Suprapubic skin (tissue), 4 donors: Measurements from ENCODE around the gene APOO. TPM values are rescaled to one million over a fixed set of nuclear protein-coding genes. Genes with fewer than 3 reads are reported as not detected.
"Not testable (repeated sequence)": the region's sequence is repeated elsewhere in the genome, so short reads cannot be mapped to it uniquely, and the experiment has no call there.

Experiments
- DNase-seq, 2 donors: peaks; one replicate each; pipeline ENCODE4 v3.0.0-alpha.2; 2019; ENCODE audit warnings: low spot score in 2 of 2
- H3K27ac ChIP-seq: fragments of 200-600 bp; sonication (generic); one replicate; pipeline ENCODE4 v1.5.1; 2019
- H3K27me3 ChIP-seq: fragments of 200-600 bp; sonication (generic); one replicate; pipeline ENCODE4 v1.5.1; 2019
- H3K36me3 ChIP-seq: fragments of 200-600 bp; sonication (generic); one replicate; pipeline ENCODE4 v1.5.1; 2019
- H3K4me1 ChIP-seq: fragments of 200-600 bp; sonication (generic); one replicate; pipeline ENCODE4 v1.5.1; 2019
- H3K4me3 ChIP-seq: fragments of 200-600 bp; sonication (generic); one replicate; pipeline ENCODE4 v1.5.1; 2019; ENCODE audit warnings: mild to moderate bottlenecking
- H3K9me3 ChIP-seq: fragments of 200-600 bp; sonication (generic); one replicate; pipeline ENCODE4 v1.5.1; 2019
- CTCF ChIP-seq, 2 donors: fragments of 200-600 bp in 1 of 2; fragments of 450-650 bp in 1 of 2; sonication (generic) in 1 of 2; IDR thresholded peaks; one replicate each; pipeline ENCODE4 v1.5.1; 2016 to 2019; ENCODE audit warnings: antibody characterized with exemption in 2 of 2, mild to moderate bottlenecking in 1 of 2, moderate library complexity in 1 of 2
- EP300 ChIP-seq: sonication (generic); formaldehyde crosslinking; IDR thresholded peaks from one replicate; pipeline ENCODE4 v1.6.1; 2017; ENCODE audit warnings: antibody characterized with exemption
- POLR2A ChIP-seq, 2 donors: fragments of 450-650 bp; IDR thresholded peaks; one replicate each; pipeline ENCODE4 v1.6.1; 2017; ENCODE audit warnings: antibody characterized with exemption in 2 of 2, mild to moderate bottlenecking in 2 of 2, moderate library complexity in 2 of 2
- POLR2AphosphoS5 ChIP-seq, 3 donors: sonication (generic); formaldehyde crosslinking; IDR thresholded peaks; one replicate each; pipeline ENCODE4 v1.6.1; 2017; ENCODE audit warnings: antibody characterized with exemption in 3 of 3
- WGBS: methylation state at CpG from one replicate; pipeline ENCODE4 v1.1.5; 2018; 5-methylcytosine and 5-hydroxymethylcytosine counted together
- total RNA-seq, 4 donors: library from RNA; depleted of rRNA; stranded (reverse); fragments of >200 nt; gene quantifications; one replicate each; pipeline ENCODE4 v1.1.0, GENCODE V29; 2016

The APOO gene
- total RNA-seq, 4 donors from 2014 or later: 6.2 to 14.1 (median 9.7) TPM

GRCh38 chrX:23870041-23870440, 37.7 kb downstream of the APOO start:
- 74% methylated on average over 2 of the region's 2 CpGs for WGBS
- DNase-seq: no peak
- TF ChIP-seq EP300: no peak
- H3K9me3 ChIP-seq: no peaks in the 10 kb centered on the region
- no peaks in the 10 kb centered on the region for H3K4me1 ChIP-seq
- H3K4me3 ChIP-seq: no peak overlapping the region
- H3K27me3 ChIP-seq: no peaks in the 10 kb centered on the region
- H3K36me3 ChIP-seq: no peaks in the 10 kb centered on the region
- no peak overlapping the region for H3K27ac ChIP-seq

- TF ChIP-seq POLR2AphosphoS5 (IDR thresholded peaks at IDR 0.05): no peak
- TF ChIP-seq POLR2A (IDR thresholded peaks at IDR 0.05): no peak
- TF ChIP-seq EP300: no peak
- TF ChIP-seq CTCF (IDR thresholded peaks at IDR 0.05): no peak
- Histone ChIP-seq H3K9me3 (no peaks in the 10 kb centered on the region), H3K36me3 (no peaks in the 10 kb centered on the region), H3K4me3 (no peak overlapping the region), H3K27ac (no peak overlapping the region), H3K4me1 (no peaks in the 10 kb centered on the region), H3K27me3 (no peaks in the 10 kb centered on the region)
- no peak for DNase-seq
- whole genome bisulfite sequencing: 82% methylated on average over 5 of the region's 5 CpGs
Measured at GRCh38 chrX:23864742-23865326, 42.9 kb downstream of the APOO start.

GRCh38 chrX:23861952-23862351, 45.8 kb downstream of the APOO start:
- not testable (repeated sequence) for H3K4me1 ChIP-seq, DNase-seq, H3K9me3 ChIP-seq, H3K27ac ChIP-seq, H3K36me3 ChIP-seq, H3K27me3 ChIP-seq, H3K4me3 ChIP-seq
- 75% methylated on average over 2 of the region's 2 CpGs for WGBS

GRCh38 chrX:23861215-23861896, 46.4 kb downstream of the APOO start:
- Histone ChIP-seq H3K27ac (no peak overlapping the region), H3K4me1 (no peaks in the 10 kb centered on the region), H3K36me3 (no peaks in the 10 kb centered on the region), H3K27me3 (no peaks in the 10 kb centered on the region), H3K4me3 (no peak overlapping the region), H3K9me3 (no peaks in the 10 kb centered on the region)
- TF ChIP-seq POLR2AphosphoS5 (IDR thresholded peaks at IDR 0.05) (no peak), EP300 (no peak), CTCF (IDR thresholded peaks at IDR 0.05) (no peak), POLR2A (IDR thresholded peaks at IDR 0.05) (no peak)
- DNase-seq: no peak
- WGBS: 84% methylated on average over 6 of the region's 6 CpGs

- H3K36me3 ChIP-seq, H3K4me3 ChIP-seq, DNase-seq, H3K27me3 ChIP-seq, H3K4me1 ChIP-seq, H3K9me3 ChIP-seq, H3K27ac ChIP-seq: not testable (repeated sequence)
- 92% methylated on average over 7 of the region's 7 CpGs for WGBS
Measured at GRCh38 chrX:23859238-23859637, 48.5 kb downstream of the APOO start.

GRCh38 chrX:23857935-23858334, 49.8 kb downstream of the APOO start:
- H3K9me3 ChIP-seq: no peaks in the 10 kb centered on the region
- H3K4me1 ChIP-seq: no peaks in the 10 kb centered on the region
- no peak overlapping the region for H3K27ac ChIP-seq
- WGBS: 91% methylated on average over 5 of the region's 5 CpGs
- DNase-seq: no peak
- H3K36me3 ChIP-seq: no peaks in the 10 kb centered on the region
- no peak overlapping the region for H3K4me3 ChIP-seq
- no peaks in the 10 kb centered on the region for H3K27me3 ChIP-seq
- TF ChIP-seq EP300: no peak
- TF ChIP-seq POLR2A (IDR thresholded peaks at IDR 0.05): no peak
- TF ChIP-seq CTCF (IDR thresholded peaks at IDR 0.05): no peak
- no peak for TF ChIP-seq POLR2AphosphoS5 (IDR thresholded peaks at IDR 0.05)

GRCh38 chrX:23857363-23857762, 50.4 kb downstream of the APOO start:
- no peak for DNase-seq
- Histone ChIP-seq H3K4me1 (no peaks in the 10 kb centered on the region), H3K27me3 (no peaks in the 10 kb centered on the region), H3K36me3 (no peaks in the 10 kb centered on the region), H3K27ac (no peak overlapping the region), H3K4me3 (no peak overlapping the region), H3K9me3 (no peaks in the 10 kb centered on the region)
- TF ChIP-seq CTCF (IDR thresholded peaks at IDR 0.05) (no peak), POLR2AphosphoS5 (IDR thresholded peaks at IDR 0.05) (no peak), POLR2A (IDR thresholded peaks at IDR 0.05) (no peak), EP300 (no peak)
